Measurements from ENCODE around the gene GFPT2.
"Not testable (repeated sequence)": the region's sequence is repeated elsewhere in the genome, so short reads cannot be mapped to it uniquely, and the experiment has no call there.

GFPT2 gene

DNA sequence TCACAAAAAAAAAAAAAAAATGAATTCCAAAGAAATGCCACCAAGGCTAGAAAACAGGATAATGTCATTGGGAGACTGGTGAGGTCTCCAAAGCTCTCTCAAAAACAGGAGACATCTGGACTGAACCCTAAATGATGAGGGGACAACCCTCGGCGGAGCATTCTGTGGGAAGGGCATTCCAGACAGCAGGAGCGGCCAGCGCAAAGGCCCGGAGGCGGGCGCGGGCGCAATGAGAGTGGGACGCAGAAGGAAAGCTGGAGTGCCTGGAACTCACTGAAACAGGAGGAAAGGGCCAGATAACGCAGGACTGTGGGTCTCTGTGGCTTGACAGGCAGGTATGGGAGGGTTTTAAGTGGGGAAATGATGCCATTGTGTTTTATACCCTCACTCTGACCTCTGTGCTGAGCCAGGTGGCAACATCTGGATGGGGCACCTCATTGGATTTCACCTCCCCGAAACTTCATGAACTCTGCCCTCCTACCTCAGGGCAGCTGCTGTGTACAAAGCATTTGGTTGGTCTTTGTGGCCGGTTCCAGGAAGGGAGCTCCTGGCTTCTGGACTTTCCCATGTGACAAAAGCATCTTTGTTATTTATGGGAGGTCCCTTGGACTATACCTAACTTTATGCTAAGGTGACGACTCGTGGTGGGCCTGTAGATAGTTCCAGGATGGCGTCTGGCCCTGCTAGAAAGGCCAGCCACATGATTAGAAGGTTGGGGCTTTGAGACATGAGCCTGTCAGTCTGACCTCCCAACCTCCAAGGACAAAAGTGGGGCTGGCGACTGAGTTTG is 49.7 kb downstream of the GFPT2 start:
- DNase-seq = no peak

DNA sequence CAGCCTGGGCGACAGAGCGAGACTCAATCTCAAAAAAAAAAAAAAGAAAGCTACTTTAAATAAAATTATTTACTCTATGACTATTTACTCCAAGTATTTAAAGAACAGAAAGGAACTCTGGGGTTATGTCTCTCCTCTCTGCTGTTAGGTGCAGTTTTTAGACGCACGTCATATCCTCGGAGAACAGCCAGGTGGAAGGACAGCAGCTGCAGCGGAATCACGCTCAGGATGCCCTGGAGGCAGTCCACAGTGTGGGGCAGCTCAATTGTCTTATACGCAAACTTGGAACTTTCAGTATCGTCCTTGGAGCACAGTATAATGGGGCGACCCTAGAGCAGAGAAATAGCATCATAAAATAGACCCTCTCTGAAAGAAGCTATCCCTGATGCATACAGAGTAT is 50.9 kb downstream of the GFPT2 start:
- no peak for DNase-seq

DNA sequence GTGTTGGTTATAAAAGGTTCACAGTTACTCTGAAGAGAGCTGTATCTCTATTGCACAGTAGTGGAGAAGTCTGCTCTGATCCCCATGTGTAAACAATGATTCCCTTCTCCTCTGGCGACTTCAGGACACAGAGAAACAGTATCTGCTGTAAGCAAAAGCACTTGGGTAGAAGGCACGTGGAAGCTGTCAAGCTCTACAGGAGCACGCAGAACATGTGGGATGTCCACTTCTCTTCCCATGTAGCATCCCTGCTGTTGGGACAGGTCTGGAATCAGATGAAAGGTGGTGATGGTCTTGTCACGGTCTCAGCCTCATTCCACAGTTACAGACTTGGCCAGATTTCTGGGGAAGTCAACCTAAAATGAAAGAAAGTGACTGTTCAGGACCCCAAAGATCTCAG is 51.9 kb downstream of the GFPT2 start:
- DNase-seq = no peak

DNA sequence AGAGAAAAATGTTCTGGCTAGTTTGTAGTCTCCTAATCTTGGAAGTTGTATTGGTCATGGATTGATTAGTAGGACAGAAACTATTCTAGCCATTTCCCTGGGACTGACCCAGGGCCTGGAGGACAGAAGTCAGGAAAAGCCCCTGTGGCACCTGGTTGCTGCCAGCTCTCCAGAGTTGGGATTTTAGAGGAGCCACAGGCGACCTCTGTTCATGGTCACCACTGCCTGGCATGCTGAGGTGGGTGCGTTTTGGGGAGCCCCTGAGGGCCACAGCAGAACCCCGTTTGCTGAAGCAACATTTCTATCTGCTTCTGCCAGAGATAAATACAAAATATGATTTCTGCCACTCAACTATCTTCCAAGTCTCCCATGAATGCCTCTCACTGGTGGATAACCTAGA is 53.6 kb downstream of the GFPT2 start:
- DNase-seq = no peak

DNA sequence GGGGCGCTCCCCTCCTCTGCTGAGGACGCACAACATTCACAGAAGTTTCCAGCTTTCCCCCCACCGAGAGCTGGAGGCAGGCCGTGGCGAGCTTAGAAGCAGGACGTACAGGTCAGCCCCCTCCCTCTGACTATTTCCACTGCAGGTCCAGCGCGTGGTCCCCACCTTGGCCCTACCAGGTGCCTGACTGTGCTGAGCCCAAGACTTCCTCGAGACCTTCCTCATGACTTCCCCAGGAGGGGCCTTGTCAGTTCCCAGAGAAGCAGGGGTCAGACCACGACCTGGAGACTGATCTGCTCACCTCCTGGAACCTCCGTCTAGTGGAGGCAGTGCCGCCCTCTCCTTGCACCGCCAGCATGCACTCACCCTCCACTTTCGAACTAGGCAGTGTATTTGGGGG is 54.1 kb downstream of the GFPT2 start:
- not testable (repeated sequence) for DNase-seq

DNA sequence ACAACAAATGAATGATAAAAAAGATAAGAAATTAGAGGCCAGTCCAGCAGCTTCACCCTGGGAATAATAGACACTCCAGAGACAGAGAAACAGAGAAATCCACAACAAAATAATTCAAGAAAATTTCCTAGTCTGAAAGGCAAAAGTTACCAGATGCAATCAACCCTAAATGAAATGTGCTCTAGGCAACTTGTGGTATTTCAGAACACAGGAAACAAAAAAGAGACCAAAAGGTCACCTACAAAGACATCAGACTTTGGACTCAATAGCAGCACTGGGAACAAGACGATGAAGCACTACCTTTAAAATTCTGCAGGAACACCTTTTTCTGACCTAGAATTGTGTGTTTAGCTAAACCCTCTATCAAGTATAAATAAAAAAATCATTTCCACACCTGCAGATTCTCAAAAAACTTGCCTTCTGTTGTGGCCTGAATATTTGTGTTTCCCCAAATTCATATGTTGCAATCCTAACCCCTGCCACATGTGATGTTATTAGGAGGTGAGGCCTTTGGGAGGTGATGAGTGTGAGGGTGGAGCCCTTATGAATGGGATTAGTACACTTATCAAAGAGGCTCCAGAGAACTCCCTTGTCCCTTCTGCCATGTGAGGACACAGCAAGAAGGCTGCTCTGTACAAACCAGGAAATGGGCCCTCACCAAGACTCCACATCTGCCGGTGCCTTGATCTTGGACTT is 55.4 kb downstream of the GFPT2 start:
- DNase-seq = peak; percentile 4

DNA sequence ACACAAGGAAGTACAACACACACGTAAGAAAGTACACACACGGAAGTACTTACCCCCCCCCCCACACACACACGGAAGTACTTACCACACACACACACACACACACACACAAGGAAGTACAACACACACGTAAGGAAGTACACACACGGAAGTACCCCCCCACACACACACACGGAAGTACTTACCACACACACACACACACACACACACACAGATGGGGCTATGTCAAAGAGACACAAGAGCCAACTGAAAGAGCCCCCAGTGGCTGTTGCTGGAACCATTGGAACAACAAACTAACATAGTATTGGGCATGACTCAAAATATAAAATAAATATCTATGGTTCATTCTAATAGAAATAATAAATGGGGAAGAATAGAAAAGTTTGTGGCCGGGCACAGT is 56.4 kb downstream of the GFPT2 start:
- no peak for DNase-seq

DNA sequence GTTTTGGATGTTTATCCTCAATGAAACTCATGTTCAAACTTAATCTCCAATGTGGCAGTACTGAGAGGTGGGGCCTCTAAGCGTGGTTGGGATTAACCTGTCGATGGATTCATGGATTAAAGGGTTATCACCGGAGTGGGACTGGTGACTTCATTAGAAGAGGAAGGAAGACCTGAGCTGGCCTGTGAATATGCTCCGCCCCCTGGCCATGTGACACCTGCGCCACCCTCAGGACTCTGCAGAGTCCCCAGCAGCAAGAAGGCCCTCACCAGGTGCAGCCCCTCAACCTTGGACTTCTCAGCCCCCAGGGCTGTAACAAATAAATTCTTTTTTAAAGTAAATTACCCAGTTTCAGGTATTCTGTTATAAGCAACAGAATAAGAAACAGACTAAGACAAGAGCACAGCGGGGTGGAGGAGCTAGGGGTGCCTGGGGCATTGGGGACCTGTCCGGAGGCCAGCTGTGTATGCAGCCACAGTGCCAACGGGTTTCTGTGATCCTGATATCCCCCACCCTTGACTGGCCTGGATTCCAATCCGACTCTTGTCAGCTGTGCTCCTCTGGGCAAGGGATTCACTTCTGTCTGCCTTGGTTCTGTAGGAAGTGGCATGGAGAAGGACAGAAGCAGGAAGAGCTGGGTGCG is 58.1 kb downstream of the GFPT2 start:
- DNase-seq = no peak

DNA sequence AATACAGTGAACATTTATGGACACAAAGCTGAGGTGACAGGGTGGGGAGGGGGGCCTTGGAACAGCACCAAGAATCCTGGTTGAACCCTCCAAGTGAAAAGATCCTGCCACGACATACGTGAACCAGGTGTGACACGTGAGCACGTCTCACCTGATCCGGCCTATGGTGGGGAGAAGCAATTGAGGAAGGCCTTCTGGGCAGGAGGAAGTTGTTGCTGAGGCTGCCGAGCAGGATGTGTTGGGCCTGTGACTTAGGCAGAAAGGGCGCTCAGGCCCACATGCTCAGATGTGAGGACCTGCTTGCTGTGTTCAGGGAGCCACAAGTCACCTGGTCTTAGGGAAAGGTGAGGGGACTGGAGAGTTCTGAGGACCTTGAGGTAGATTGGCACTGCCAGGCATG is 58.7 kb downstream of the GFPT2 start:
- no peak for DNase-seq

DNA sequence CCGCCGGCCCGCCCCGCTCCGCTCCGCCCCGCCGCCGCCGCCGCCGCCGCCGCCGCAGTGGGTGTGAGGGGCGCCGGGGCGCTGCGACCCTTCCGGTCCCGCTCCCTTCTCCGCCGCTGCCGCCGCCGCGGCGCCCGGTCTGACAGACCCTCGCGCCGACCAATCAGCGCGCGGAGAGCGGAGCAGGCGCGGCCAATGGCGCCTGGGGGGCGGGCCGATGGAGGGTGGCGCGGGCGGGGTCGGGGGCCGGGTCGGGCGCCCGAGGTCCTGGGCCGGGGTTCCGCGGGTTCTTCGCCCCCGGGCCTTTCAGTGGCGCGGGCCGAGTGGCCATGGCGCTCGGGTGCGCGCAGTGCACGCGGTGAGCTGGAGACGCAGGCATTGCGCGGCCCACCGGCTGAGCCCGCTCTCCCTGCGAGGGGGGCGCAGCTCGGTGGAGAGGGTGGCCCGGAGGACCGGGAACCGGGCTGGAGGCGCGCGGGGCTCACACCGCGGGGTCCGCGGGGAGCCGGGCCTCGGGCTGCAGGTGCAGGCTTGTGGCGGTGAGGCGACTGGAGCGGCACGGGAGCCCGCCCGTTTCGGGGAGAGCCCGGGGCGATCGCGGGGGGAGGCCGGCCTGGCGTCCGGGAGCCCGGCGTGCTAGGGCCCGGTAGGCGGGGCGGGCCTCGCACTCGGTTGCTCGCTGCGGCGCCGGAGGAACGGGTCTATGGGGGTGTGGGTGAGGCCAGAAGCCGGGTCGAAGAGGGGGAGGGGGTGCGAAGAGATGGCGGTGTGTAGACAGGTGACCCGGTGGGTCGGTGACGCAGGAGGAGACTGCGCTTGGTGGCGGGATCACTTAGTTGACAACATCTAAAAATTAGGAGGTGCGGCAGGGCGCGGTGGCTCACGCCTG is 60.9 kb downstream of the GFPT2 start, which contains the start of gene MAPK9:
Gene MAPK9 (minus strand): TSS at position 141 of the 889 bp plus-strand sequence. CDS start 11,522 bp downstream, outside the sequence.
- peak; percentile 61 for DNase-seq

DNA sequence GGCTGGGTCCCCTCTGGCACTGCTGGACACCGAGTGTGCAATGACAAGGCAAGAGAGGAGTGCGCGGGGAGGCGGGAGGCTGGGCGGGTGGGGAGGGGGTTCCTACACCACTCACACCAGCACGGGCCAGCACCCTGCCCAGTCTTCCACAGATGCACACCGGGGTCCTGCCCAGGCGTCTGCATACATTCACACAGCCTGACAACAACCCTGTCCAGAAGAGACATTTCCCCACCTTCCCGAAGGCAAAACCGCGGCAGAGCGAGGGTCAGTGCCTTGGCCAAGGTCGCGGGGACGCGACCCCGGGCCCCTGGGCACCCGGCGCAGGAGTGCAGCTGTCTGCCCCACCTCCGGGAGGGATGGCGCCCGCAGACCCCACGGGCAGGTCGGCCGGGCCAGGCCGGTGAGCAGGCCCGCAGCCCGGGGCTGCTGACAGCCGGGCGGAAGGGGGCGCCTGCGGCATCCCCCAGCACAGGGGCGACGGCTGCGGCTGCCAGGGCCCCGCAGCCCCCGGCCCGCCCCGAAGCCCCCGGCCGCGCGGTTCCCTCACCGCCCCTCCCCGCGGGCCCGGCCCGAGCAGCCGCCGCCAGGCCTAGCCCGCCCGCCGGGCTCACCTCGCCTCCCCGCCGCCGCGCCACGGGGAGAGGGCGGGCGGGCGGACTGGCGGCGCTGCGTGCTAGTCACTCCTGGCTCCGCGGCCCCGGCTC is 61.7 kb downstream of the GFPT2 start:
- DNase-seq = no peak

DNA sequence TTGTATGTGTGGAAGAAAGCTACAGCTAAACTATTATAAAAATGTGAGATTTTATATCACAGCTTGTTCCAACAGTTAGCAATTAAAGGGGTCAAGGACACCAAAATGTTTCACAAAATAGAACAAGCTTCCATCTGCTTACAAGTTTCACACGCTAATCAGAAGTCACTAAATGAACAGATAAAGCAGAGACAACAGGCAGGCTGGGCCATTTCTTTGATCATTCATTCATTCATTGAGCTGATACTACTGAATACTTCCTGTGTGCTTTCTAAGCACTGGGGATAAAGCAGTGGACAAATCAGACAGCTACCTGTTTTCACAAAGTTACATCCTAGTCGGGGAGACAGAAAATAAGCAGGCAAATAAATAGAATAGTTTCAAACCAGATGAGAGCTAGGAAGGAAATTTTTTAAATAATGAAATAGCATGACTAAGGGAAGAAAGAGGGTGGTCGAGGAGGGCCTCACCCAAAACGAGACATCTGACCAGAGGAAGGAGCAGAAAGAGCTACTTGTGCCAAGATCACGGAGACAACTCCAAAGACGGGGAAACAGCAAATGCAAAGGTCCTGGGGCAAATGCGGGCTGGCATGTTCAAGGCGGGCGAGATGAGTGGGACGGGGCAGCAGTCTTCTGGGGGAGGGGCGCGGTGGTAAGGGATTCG is 62.4 kb downstream of the GFPT2 start:
- no peak for DNase-seq

DNA sequence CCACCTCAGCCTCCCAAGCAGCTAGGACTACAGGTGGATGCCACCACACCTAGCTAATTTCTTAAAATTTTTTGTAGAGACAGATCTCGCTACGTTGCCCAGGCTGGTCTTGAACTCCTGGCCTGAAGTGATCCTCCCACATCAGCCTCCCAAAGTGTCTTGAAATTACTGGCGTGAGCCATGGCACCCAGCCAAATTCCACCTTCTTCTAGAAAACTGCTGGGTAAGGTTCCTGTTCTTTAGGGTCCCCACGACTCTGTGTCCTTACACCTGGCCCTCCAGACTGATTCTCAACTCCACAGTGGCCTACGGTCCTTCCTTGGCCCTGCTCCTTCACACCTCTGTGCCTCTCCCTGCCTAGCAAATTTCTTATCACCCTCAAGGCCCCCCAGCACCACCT is 63.2 kb downstream of the GFPT2 start:
- no peak for DNase-seq

DNA sequence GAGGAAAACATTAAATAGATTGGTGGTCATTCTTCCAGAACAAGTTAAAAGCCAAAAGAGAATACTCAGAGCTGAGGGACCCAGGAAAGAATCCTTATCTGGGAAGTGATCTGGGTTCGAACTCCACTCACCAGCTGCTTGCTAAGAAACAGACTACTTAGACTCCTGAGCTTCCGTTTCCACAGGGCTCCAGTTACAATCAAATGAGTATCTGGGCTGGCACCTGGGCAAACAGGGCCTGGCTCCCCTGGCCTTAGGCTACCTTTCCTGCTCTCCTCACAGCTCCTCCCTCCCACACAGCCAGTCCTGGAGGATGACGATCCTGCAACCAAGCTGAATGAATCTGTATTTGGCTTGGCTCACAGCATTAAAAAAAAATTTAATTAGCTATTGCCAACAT is 63.7 kb downstream of the GFPT2 start:
- DNase-seq = no peak

DNA sequence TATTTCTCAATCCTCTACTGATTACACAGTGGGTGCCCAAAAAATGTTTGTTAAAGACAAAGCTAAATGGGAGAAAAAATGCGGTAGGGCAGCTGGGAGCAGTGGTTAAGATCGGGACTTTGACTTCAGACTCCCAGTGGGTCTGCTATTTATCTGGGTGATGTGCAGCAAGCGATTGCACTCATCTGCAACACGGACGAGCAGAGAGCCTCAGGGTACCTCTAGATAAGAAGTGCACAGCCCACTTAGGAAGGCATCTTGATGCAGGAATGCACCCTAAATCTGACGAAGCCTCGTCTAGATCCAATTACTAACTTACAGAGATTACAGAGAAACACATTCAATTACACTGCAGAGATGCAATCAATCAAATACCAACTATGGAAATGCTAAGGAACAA is 65.3 kb downstream of the GFPT2 start:
- DNase-seq = no peak

DNA sequence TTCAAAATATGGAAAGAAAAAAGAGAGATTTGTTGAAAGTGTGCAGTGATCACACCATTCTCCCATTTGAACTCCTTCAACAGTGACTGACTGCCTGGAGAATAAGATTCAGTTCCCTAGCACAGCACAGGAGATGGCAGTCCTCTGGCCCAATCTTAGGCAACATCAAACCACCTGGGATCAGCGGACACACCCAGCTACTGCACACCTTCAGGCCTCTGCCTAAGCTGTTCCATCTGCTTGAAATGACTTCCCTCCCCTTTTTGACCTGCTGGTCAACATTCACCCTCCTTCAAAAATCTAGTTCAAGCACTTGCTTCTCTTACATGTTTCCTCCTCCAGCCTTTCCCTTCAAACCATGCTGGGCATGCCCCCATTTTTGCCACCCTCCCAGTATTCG is 65.7 kb downstream of the GFPT2 start:
- DNase-seq = peak; percentile 4

DNA sequence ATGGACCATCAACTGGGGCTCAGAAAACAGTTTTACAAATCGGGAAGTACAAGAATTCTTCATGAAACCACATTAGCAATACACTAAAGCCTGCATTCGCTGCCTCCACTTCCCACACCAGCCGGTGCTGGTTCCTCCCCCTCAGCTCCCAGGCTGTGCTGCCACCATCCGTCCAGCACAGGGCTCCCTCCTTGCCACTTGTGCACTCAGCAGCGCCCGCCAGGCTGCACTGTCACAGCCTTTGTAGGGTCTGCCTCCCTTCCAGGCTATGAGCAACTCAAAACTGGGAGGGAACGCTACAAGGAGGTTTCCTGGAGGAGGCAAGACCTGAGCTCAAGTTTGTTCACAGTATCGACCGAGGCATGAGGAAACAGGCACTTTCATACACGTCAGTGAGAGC is 69.0 kb downstream of the GFPT2 start:
- DNase-seq = peak; percentile 80

DNA sequence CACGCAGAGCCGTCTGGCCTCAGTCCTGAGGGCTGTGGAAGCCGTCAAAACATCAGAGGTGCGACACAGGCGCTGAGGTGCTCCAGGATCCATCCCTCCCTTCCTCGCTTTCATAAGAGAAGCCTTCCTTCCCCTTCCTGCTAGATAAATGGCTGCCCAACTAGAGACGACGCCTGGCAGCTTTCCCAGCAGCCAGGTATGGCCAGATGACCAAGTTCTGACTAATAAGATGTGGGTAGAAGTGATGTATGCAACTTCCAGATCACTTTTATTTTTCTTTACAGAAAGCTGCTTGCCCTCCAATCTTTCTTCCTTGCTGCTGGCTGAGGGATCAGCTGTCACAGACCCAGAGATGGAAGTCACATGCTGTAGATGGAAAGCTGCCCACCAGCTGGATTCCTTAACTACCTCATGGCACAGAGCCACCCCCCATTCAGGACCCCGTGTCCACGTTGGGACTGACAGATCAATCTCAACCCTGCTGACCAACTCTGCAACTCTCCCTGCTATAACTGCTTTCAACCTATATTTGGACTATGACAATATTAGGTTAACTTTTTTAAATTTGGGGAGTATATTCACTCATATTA is 70.0 kb downstream of the GFPT2 start:
- no peak for DNase-seq

DNA sequence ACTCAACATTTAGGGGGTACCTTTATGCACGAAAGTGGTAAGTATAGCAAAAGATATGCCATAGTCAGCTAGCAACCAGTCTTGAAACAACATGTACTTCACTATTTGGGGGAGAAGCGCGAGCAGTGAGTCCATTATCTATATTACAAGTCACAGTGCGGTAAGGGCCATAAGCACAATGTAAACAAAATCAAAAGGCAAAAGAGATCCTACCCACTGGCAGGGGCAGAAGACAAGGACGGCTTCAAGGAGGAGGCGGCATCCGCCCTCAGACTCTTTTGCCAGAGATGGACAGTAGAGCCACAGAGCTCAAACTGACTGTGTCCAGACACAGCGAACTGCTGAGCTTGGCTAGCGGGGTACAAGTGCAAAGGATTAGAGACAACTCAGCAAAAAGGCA is 70.9 kb downstream of the GFPT2 start:
- DNase-seq = no peak

DNA sequence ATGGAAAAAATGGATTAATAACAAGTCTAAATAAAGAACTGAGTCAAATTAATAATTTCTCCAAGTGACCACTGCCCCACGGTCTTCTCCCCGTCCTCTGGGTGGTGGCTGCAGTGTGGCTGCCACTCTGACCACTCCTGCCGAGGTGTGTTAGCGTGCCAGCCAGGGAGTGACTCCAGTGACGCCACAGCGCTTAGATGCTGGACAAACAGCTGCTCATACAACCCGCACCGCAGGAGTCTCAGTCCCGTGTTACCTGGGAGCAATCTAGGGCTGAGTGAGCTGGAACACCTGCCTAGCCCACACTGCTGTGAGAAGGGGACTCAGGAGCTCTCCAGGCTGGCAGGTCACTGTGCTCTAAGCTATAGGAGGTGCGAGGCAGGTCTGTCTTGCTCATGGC is 71.4 kb downstream of the GFPT2 start:
- no peak for DNase-seq

DNA sequence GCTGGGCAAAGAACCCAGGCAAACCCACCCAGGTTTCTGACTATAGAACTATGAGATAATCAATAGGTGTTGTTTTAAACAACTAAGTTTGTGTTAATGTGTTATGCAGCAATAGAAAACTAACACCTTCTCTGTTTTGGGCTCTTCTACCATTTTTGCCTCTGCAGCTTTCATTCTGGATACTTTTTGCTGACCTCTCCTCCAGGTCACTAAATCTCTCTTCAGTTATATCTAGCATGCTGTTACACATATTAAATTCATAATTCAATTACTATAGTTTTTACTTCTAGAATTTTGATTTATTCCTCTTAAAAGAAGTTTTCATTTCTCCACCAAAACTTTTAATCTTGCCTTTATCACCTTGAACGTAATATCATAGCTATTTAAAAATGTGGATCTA is 78.4 kb downstream of the GFPT2 start:
- DNase-seq = no peak
